IPS-11a (cell line): ENCODE measurements around the gene SAV1.
A peak's percentile ranks its signal among the peaks of the same experiment; 100 is the strongest.
"Not testable (repeated sequence)": the region's sequence is repeated elsewhere in the genome, so short reads cannot be mapped to it uniquely, and the experiment has no call there.

ENCODE experiments used
- H3K4me3 ChIP-seq: one replicate; pipeline ENCODE4 v1.5.1; 2013; ENCODE audit warnings: low read depth, low read length, control low read depth

SAV1 gene

GRCh38 chr14:50666772-50667683 is 1.1 kb downstream of the SAV1 start:
- peak overlapping the region; percentile 88 for H3K4me3 ChIP-seq

- not testable (repeated sequence) for H3K4me3 ChIP-seq
Measured at GRCh38 chr14:50665300-50665699, 2.8 kb downstream of the SAV1 start.

GRCh38 chr14:50664579-50664978 is 3.5 kb downstream of the SAV1 start:
- H3K4me3 ChIP-seq: not testable (repeated sequence)

- no peak overlapping the region for H3K4me3 ChIP-seq
Measured at GRCh38 chr14:50659327-50659974, 8.7 kb downstream of the SAV1 start.

- H3K4me3 ChIP-seq: no peak overlapping the region
Measured at GRCh38 chr14:50658203-50658602, 9.9 kb downstream of the SAV1 start.

- H3K4me3 ChIP-seq: no peak overlapping the region
Measured at GRCh38 chr14:50657753-50658152, 10.4 kb downstream of the SAV1 start.

GRCh38 chr14:50656776-50657175 is 11.3 kb downstream of the SAV1 start:
- H3K4me3 ChIP-seq: no peak overlapping the region

GRCh38 chr14:50649691-50650090 is 18.4 kb downstream of the SAV1 start:
- no peak overlapping the region for H3K4me3 ChIP-seq

GRCh38 chr14:50647753-50648152 is 20.4 kb downstream of the SAV1 start:
- no peak overlapping the region for H3K4me3 ChIP-seq

GRCh38 chr14:50647282-50647681 is 20.8 kb downstream of the SAV1 start:
- no peak overlapping the region for H3K4me3 ChIP-seq

GRCh38 chr14:50635141-50635540 is 33.0 kb downstream of the SAV1 start:
- no peak overlapping the region for H3K4me3 ChIP-seq

GRCh38 chr14:50633954-50634353 is 34.2 kb downstream of the SAV1 start:
- no peak overlapping the region for H3K4me3 ChIP-seq

GRCh38 chr14:50631408-50631821 is 36.7 kb downstream of the SAV1 start:
- no peak overlapping the region for H3K4me3 ChIP-seq

GRCh38 chr14:50624947-50625346 is 43.2 kb downstream of the SAV1 start:
- not testable (repeated sequence) for H3K4me3 ChIP-seq

- H3K4me3 ChIP-seq: no peak overlapping the region
Measured at GRCh38 chr14:50624447-50624846, 43.7 kb downstream of the SAV1 start.

- no peak overlapping the region for H3K4me3 ChIP-seq
Measured at GRCh38 chr14:50622978-50623377, 45.1 kb downstream of the SAV1 start.

GRCh38 chr14:50620341-50620740 is 47.8 kb downstream of the SAV1 start:
- no peak overlapping the region for H3K4me3 ChIP-seq

- no peak overlapping the region for H3K4me3 ChIP-seq
Measured at GRCh38 chr14:50619569-50620141, 48.5 kb downstream of the SAV1 start.

- no peak overlapping the region for H3K4me3 ChIP-seq
Measured at GRCh38 chr14:50616275-50616674, 51.8 kb downstream of the SAV1 start.

- no peak overlapping the region for H3K4me3 ChIP-seq
Measured at GRCh38 chr14:50615552-50615951, 52.6 kb downstream of the SAV1 start.

GRCh38 chr14:50615056-50615455 is 53.0 kb downstream of the SAV1 start:
- no peak overlapping the region for H3K4me3 ChIP-seq

GRCh38 chr14:50612806-50613205 is 55.3 kb downstream of the SAV1 start:
- no peak overlapping the region for H3K4me3 ChIP-seq
